ENCODE data around the gene PRDX1. TPM values are rescaled to one million over a fixed set of nuclear protein-coding genes. Genes with fewer than 3 reads are reported as not detected.

PRDX1 gene
- total RNA-seq, 6 experiments from 2014 or later, result 315 to 672 (median 358) TPM

- H3K27ac ChIP-seq, result peak within 1 kb of the TSS; percentile 70 to 87 (median 81)
- intact Hi-C loops (cut with DNase I), result no loop called here
- H3K27me3 ChIP-seq, result no peaks in the 10 kb centered on the region
- ATAC-seq (peak; percentile 89 to 94 (median 90)), DNase-seq (peak; percentile 92 to 94 (median 93))
- peaks cover 0 to 43% (median 15%) of the 10 kb centered on the region in 4 donors for H3K4me1 ChIP-seq
- H3K4me3 ChIP-seq, result peak within 1 kb of the TSS; percentile 68 to 85 (median 79)
- H3K9me3 ChIP-seq, result no peaks in the 10 kb centered on the region
- no peaks in the 10 kb centered on the region for H3K36me3 ChIP-seq
- WGBS (ENCODE audit: insufficient coverage, low coverage, low lambda C conversion rate, missing lambda C conversion rate), result 0% methylated on average over 29 of the region's 47 CpGs
- TF ChIP-seq POLR2A (IDR thresholded peaks at IDR 0.05), result peak; percentile 82
- TF ChIP-seq CTCF (IDR thresholded peaks at IDR 0.05), result no peak
Observed at GRCh38 chr1:45550401-45551351, 29.0 kb upstream of the PRDX1 start, which contains the start of gene AKR1A1. Gene AKR1A1, plus strand, starts transcription at chr1:45550826. Its CDS starts 10,969 bp downstream, at chr1:45561795.

- H3K4me1 ChIP-seq, result peaks cover 0 to 52% (median 24%) of the 10 kb centered on the region in 4 donors
- TF ChIP-seq CTCF (IDR thresholded peaks at IDR 0.05), result no peak
- no peak for TF ChIP-seq POLR2A (IDR thresholded peaks at IDR 0.05)
- H3K9me3 ChIP-seq, result no peaks in the 10 kb centered on the region
- H3K36me3 ChIP-seq, result no peaks in the 10 kb centered on the region
- no peak for DNase-seq
- 37% methylated on average over 6 of the region's 7 CpGs for WGBS (ENCODE audit: insufficient coverage, low coverage, low lambda C conversion rate, missing lambda C conversion rate)
- ATAC-seq, result peak in 3 of 4 donors; percentile 8 to 23 (median 19)
- H3K27ac ChIP-seq, result peak overlapping the region; percentile 15 to 52 (median 37)
- intact Hi-C loops (cut with DNase I), result no loop called here
- H3K4me3 ChIP-seq, result no peak overlapping the region
- no peaks in the 10 kb centered on the region for H3K27me3 ChIP-seq
Observed at GRCh38 chr1:45545553-45546310, 24.0 kb upstream of the PRDX1 start.

- no peak for TF ChIP-seq POLR2A (IDR thresholded peaks at IDR 0.05)
- TF ChIP-seq CTCF (IDR thresholded peaks at IDR 0.05), result no peak
- Histone ChIP-seq H3K9me3 (no peaks in the 10 kb centered on the region), H3K4me3 (no peak overlapping the region), H3K27ac (peak overlapping the region; percentile 15 to 52 (median 37)), H3K36me3 (no peaks in the 10 kb centered on the region), H3K27me3 (no peaks in the 10 kb centered on the region), H3K4me1 (peaks cover 0 to 49% (median 23%) of the 10 kb centered on the region in 4 donors)
- no peak for DNase-seq
- intact Hi-C loops (cut with DNase I), result no loop called here
- peak in 3 of 4 donors; percentile 15 to 34 (median 28) for ATAC-seq
- 39% methylated on average over 6 of the region's 6 CpGs for WGBS (ENCODE audit: insufficient coverage, low coverage, low lambda C conversion rate, missing lambda C conversion rate)
Observed at GRCh38 chr1:45545019-45545493, 23.4 kb upstream of the PRDX1 start.

- Histone ChIP-seq H3K9me3 (no peaks in the 10 kb centered on the region), H3K4me1 (peaks cover 0 to 47% (median 22%) of the 10 kb centered on the region in 4 donors), H3K27me3 (no peaks in the 10 kb centered on the region), H3K4me3 (no peak overlapping the region), H3K27ac (peak overlapping the region; percentile 15 to 52 (median 37)), H3K36me3 (no peaks in the 10 kb centered on the region)
- ATAC-seq, result no peak
- no peak for DNase-seq
- intact Hi-C loops (cut with DNase I), result no loop called here
- 58% methylated on average over 4 of the region's 4 CpGs for WGBS (ENCODE audit: insufficient coverage, low coverage, low lambda C conversion rate, missing lambda C conversion rate)
- TF ChIP-seq POLR2A (IDR thresholded peaks at IDR 0.05), result no peak
- TF ChIP-seq CTCF (IDR thresholded peaks at IDR 0.05), result no peak
Observed at GRCh38 chr1:45544530-45544929, 22.8 kb upstream of the PRDX1 start.

All from right lobe of liver (tissue), 6 donors.